Measurements from ENCODE around the gene PPP2R3B. TPM values are rescaled to one million over a fixed set of nuclear protein-coding genes. Genes with fewer than 3 reads are reported as not detected.

Gene PPP2R3B
- total RNA-seq, 2 experiments from 2014 or later: 25.2 to 26.9 TPM

Other genes with a start within 250 kb of the PPP2R3B start
- 10 to 100 TPM; 31.2 to 36.4 TPM for gene PLCXD1, start 105.5 kb downstream of the PPP2R3B start, total RNA-seq
- gene GTPBP6, start 68.1 kb downstream of the PPP2R3B start, total RNA-seq: 10 to 100 TPM; 72.6 to 76.1 TPM
- not detected for gene SHOX, start 243.9 kb upstream of the PPP2R3B start, total RNA-seq